ENCODE data around the gene CDK7.
"Not testable (repeated sequence)": the region's sequence is repeated elsewhere in the genome, so short reads cannot be mapped to it uniquely, and the experiment has no call there.

Gene CDK7

GRCh38 chr5:69242215-69242927 is 7.7 kb downstream of the CDK7 start:
- DNase-seq (ENCODE audit: low spot score in 2 of 2) (no peak), ATAC-seq (replicated peaks; ENCODE audit: extremely low read depth, poor library complexity, severe bottlenecking) (no peak)
- H3K9me3 Mint-ChIP-seq, result no peaks in the 10 kb centered on the region
- no peaks in the 10 kb centered on the region for H3K27me3 Mint-ChIP-seq
- H3K27ac Mint-ChIP-seq (ENCODE audit: low read depth), result no peak overlapping the region
- H3K4me3 Mint-ChIP-seq, result no peak overlapping the region
- peaks cover 16% of the 10 kb centered on the region for H3K36me3 Mint-ChIP-seq (ENCODE audit: insufficient read depth)
- H3K4me1 Mint-ChIP-seq, result peaks cover 76% of the 10 kb centered on the region

- peaks cover 70% of the 10 kb centered on the region for H3K4me1 Mint-ChIP-seq
- no peak overlapping the region for H3K4me3 Mint-ChIP-seq
Observed at GRCh38 chr5:69245031-69245430, 10.3 kb downstream of the CDK7 start.

GRCh38 chr5:69248019-69248418 is 13.3 kb downstream of the CDK7 start:
- no peaks in the 10 kb centered on the region for H3K27me3 Mint-ChIP-seq
- H3K4me1 Mint-ChIP-seq, result peaks cover 60% of the 10 kb centered on the region
- no peak for ATAC-seq (replicated peaks; ENCODE audit: extremely low read depth, poor library complexity, severe bottlenecking)
- no peak for DNase-seq (ENCODE audit: low spot score in 2 of 2)
- H3K9me3 Mint-ChIP-seq, result no peaks in the 10 kb centered on the region
- no peak overlapping the region for H3K4me3 Mint-ChIP-seq
- H3K36me3 Mint-ChIP-seq (ENCODE audit: insufficient read depth), result peaks cover 15% of the 10 kb centered on the region
- no peak overlapping the region for H3K27ac Mint-ChIP-seq (ENCODE audit: low read depth)

More at GRCh38 chr5:69245031-69245430, 10.3 kb downstream of the CDK7 start:
- Mint-ChIP-seq H3K36me3 (ENCODE audit: insufficient read depth) (peaks cover 12% of the 10 kb centered on the region), H3K9me3 (no peaks in the 10 kb centered on the region), H3K27ac (ENCODE audit: low read depth) (no peak overlapping the region), H3K27me3 (no peaks in the 10 kb centered on the region)
- no peak for ATAC-seq (replicated peaks; ENCODE audit: extremely low read depth, poor library complexity, severe bottlenecking)
- no peak for DNase-seq (ENCODE audit: low spot score in 2 of 2)

GRCh38 chr5:69250593-69250992 is 15.9 kb downstream of the CDK7 start:
- no peak overlapping the region for H3K4me3 Mint-ChIP-seq
- H3K9me3 Mint-ChIP-seq, result no peaks in the 10 kb centered on the region
- no peaks in the 10 kb centered on the region for H3K27me3 Mint-ChIP-seq
- peaks cover 43% of the 10 kb centered on the region for H3K4me1 Mint-ChIP-seq
- H3K27ac Mint-ChIP-seq (ENCODE audit: low read depth), result no peak overlapping the region
- DNase-seq (ENCODE audit: low spot score in 2 of 2) (no peak), ATAC-seq (replicated peaks; ENCODE audit: extremely low read depth, poor library complexity, severe bottlenecking) (no peak)
- peaks cover 13% of the 10 kb centered on the region for H3K36me3 Mint-ChIP-seq (ENCODE audit: insufficient read depth)

GRCh38 chr5:69252437-69252836 is 17.8 kb downstream of the CDK7 start:
- Mint-ChIP-seq H3K27me3 (no peaks in the 10 kb centered on the region), H3K9me3 (no peaks in the 10 kb centered on the region), H3K36me3 (ENCODE audit: insufficient read depth) (peaks cover 21% of the 10 kb centered on the region), H3K4me3 (no peak overlapping the region), H3K27ac (ENCODE audit: low read depth) (no peak overlapping the region), H3K4me1 (peaks cover 25% of the 10 kb centered on the region)
- DNase-seq (ENCODE audit: low spot score in 2 of 2) (no peak), ATAC-seq (replicated peaks; ENCODE audit: extremely low read depth, poor library complexity, severe bottlenecking) (no peak)

GRCh38 chr5:69255940-69256339 is 21.3 kb downstream of the CDK7 start:
- H3K27me3 Mint-ChIP-seq; H3K4me3 Mint-ChIP-seq; H3K9me3 Mint-ChIP-seq; H3K27ac Mint-ChIP-seq (ENCODE audit: low read depth); ATAC-seq (replicated peaks; ENCODE audit: extremely low read depth, poor library complexity, severe bottlenecking); DNase-seq (ENCODE audit: low spot score in 2 of 2); H3K4me1 Mint-ChIP-seq: not testable (repeated sequence)
- peaks cover 37% of the 10 kb centered on the region for H3K36me3 Mint-ChIP-seq (ENCODE audit: insufficient read depth)

GRCh38 chr5:69257577-69257976 is 22.9 kb downstream of the CDK7 start:
- H3K27ac Mint-ChIP-seq (ENCODE audit: low read depth), result no peak overlapping the region
- no peaks in the 10 kb centered on the region for H3K9me3 Mint-ChIP-seq
- H3K4me3 Mint-ChIP-seq, result no peak overlapping the region
- ATAC-seq (replicated peaks; ENCODE audit: extremely low read depth, poor library complexity, severe bottlenecking), result no peak
- peaks cover 48% of the 10 kb centered on the region for H3K36me3 Mint-ChIP-seq (ENCODE audit: insufficient read depth)
- H3K4me1 Mint-ChIP-seq, result no peaks in the 10 kb centered on the region
- no peaks in the 10 kb centered on the region for H3K27me3 Mint-ChIP-seq
- DNase-seq (ENCODE audit: low spot score in 2 of 2), result no peak

- Mint-ChIP-seq H3K36me3 (ENCODE audit: insufficient read depth) (peaks cover 51% of the 10 kb centered on the region), H3K27me3 (no peaks in the 10 kb centered on the region), H3K27ac (ENCODE audit: low read depth) (no peak overlapping the region), H3K4me3 (no peak overlapping the region), H3K4me1 (no peaks in the 10 kb centered on the region), H3K9me3 (no peaks in the 10 kb centered on the region)
- ATAC-seq (replicated peaks; ENCODE audit: extremely low read depth, poor library complexity, severe bottlenecking) (no peak), DNase-seq (ENCODE audit: low spot score in 2 of 2) (no peak)
Observed at GRCh38 chr5:69261034-69261433, 26.3 kb downstream of the CDK7 start.

GRCh38 chr5:69265931-69266330 is 31.2 kb downstream of the CDK7 start:
- no peak overlapping the region for H3K4me3 Mint-ChIP-seq
- H3K36me3 Mint-ChIP-seq (ENCODE audit: insufficient read depth), result peaks cover 49% of the 10 kb centered on the region
- no peaks in the 10 kb centered on the region for H3K9me3 Mint-ChIP-seq
- ATAC-seq (replicated peaks; ENCODE audit: extremely low read depth, poor library complexity, severe bottlenecking) (no peak), DNase-seq (ENCODE audit: low spot score in 2 of 2) (no peak)
- H3K27ac Mint-ChIP-seq (ENCODE audit: low read depth), result no peak overlapping the region
- no peaks in the 10 kb centered on the region for H3K27me3 Mint-ChIP-seq
- H3K4me1 Mint-ChIP-seq, result peaks cover 1% of the 10 kb centered on the region

- DNase-seq (ENCODE audit: low spot score in 2 of 2) (no peak), ATAC-seq (replicated peaks; ENCODE audit: extremely low read depth, poor library complexity, severe bottlenecking) (no peak)
- peaks cover 6% of the 10 kb centered on the region for H3K4me1 Mint-ChIP-seq
- no peaks in the 10 kb centered on the region for H3K9me3 Mint-ChIP-seq
- no peaks in the 10 kb centered on the region for H3K27me3 Mint-ChIP-seq
- no peak overlapping the region for H3K4me3 Mint-ChIP-seq
- H3K27ac Mint-ChIP-seq (ENCODE audit: low read depth), result no peak overlapping the region
- H3K36me3 Mint-ChIP-seq (ENCODE audit: insufficient read depth), result peaks cover 42% of the 10 kb centered on the region
Observed at GRCh38 chr5:69268899-69269298, 34.2 kb downstream of the CDK7 start.

GRCh38 chr5:69270840-69271239 is 36.2 kb downstream of the CDK7 start:
- ATAC-seq (replicated peaks; ENCODE audit: extremely low read depth, poor library complexity, severe bottlenecking), result no peak
- peak overlapping the region; percentile 23 for H3K27ac Mint-ChIP-seq (ENCODE audit: low read depth)
- no peaks in the 10 kb centered on the region for H3K9me3 Mint-ChIP-seq
- H3K4me1 Mint-ChIP-seq, result peaks cover 6% of the 10 kb centered on the region
- DNase-seq (ENCODE audit: low spot score in 2 of 2), result no peak
- no peak overlapping the region for H3K4me3 Mint-ChIP-seq
- no peaks in the 10 kb centered on the region for H3K27me3 Mint-ChIP-seq
- H3K36me3 Mint-ChIP-seq (ENCODE audit: insufficient read depth), result peaks cover 40% of the 10 kb centered on the region

- H3K36me3 Mint-ChIP-seq (ENCODE audit: insufficient read depth), result peaks cover 42% of the 10 kb centered on the region
- no peak for DNase-seq (ENCODE audit: low spot score in 2 of 2)
- no peaks in the 10 kb centered on the region for H3K9me3 Mint-ChIP-seq
Observed at GRCh38 chr5:69271376-69271775, 36.7 kb downstream of the CDK7 start.

GRCh38 chr5:69275563-69275962 is 40.9 kb downstream of the CDK7 start:
- peaks cover 6% of the 10 kb centered on the region for H3K4me1 Mint-ChIP-seq
- H3K36me3 Mint-ChIP-seq (ENCODE audit: insufficient read depth), result peaks cover 49% of the 10 kb centered on the region
- DNase-seq (ENCODE audit: low spot score in 2 of 2) (no peak), ATAC-seq (replicated peaks; ENCODE audit: extremely low read depth, poor library complexity, severe bottlenecking) (no peak)
- no peak overlapping the region for H3K4me3 Mint-ChIP-seq
- no peak overlapping the region for H3K27ac Mint-ChIP-seq (ENCODE audit: low read depth)
- no peaks in the 10 kb centered on the region for H3K27me3 Mint-ChIP-seq
- H3K9me3 Mint-ChIP-seq, result no peaks in the 10 kb centered on the region

More at GRCh38 chr5:69271376-69271775, 36.7 kb downstream of the CDK7 start:
- no peak overlapping the region for H3K4me3 Mint-ChIP-seq
- H3K27ac Mint-ChIP-seq (ENCODE audit: low read depth), result peak overlapping the region; percentile 23
- H3K27me3 Mint-ChIP-seq, result no peaks in the 10 kb centered on the region
- H3K4me1 Mint-ChIP-seq, result peaks cover 6% of the 10 kb centered on the region
- ATAC-seq (replicated peaks; ENCODE audit: extremely low read depth, poor library complexity, severe bottlenecking), result no peak

Data from central memory CD8-positive, alpha-beta T cell (primary cell).